NB4 (cell line): ENCODE measurements around the gene SLC25A36.

ENCODE experiments used
- DNase-seq: peaks from one replicate; pipeline ENCODE4 v3.0.0; 2010; ENCODE audit warnings: low read depth
- H3K4me3 ChIP-seq: one replicate; pipeline ENCODE4 v1.5.1; 2011; ENCODE audit warnings: mild to moderate bottlenecking, low read depth, low read length, moderate library complexity
- CTCF ChIP-seq: IDR thresholded peaks from one replicate; pipeline ENCODE4 v1.5.1; 2012; ENCODE audit warnings: low read depth, low read length
- MAX ChIP-seq: IDR thresholded peaks from 2 replicates; pipeline ENCODE4 v1.6.1; 2011; ENCODE audit warnings: low read depth, low read length
- MYC ChIP-seq: IDR thresholded peaks from 2 replicates; pipeline ENCODE4 v1.6.1; 2011; ENCODE audit warnings: low read depth, low read length
- POLR2A ChIP-seq: IDR thresholded peaks from 2 replicates; pipeline ENCODE4 v1.6.1; 2011; ENCODE audit warnings: mild to moderate bottlenecking; ENCODE audit not compliant: insufficient read length; ENCODE audit errors: extremely low read depth

Gene SLC25A36

GRCh38 chr3:140903196-140903595, 38.4 kb upstream of the SLC25A36 start:
- H3K4me3 ChIP-seq = no peak overlapping the region
- TF ChIP-seq CTCF = no peak
- no peak for DNase-seq

GRCh38 chr3:140904521-140904920, 37.1 kb upstream of the SLC25A36 start:
- no peak for DNase-seq
- no peak for TF ChIP-seq MAX
- no peak for TF ChIP-seq CTCF
- TF ChIP-seq POLR2A = no peak
- TF ChIP-seq MYC = no peak
- H3K4me3 ChIP-seq = no peak overlapping the region

DNA sequence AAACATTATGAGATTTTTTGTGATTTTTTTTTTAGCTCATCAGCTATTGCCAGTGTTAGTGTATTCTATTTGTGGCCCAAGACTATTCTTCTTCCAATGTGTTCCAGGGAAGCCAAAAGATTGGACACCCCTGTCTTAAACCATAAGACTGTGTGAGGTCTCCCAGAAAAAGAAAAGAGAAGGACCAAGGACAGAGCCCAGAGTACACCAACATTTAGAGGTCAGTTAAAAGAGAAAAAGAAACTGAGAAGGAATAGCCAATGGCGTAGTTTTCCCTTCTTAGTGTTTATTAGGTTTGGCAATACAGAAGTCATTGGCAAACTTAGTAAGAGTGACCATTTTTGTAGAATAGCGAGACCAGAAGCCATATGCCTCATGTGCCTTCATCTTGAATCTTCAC, 36.1 kb upstream of the SLC25A36 start:
- no peak overlapping the region for H3K4me3 ChIP-seq
- DNase-seq = no peak
- TF ChIP-seq POLR2A (no peak), MYC (no peak), CTCF (no peak), MAX (no peak)

GRCh38 chr3:140906785-140907184, 34.9 kb upstream of the SLC25A36 start:
- no peak for DNase-seq
- H3K4me3 ChIP-seq = no peak overlapping the region
- TF ChIP-seq MYC = no peak
- TF ChIP-seq CTCF = no peak
- TF ChIP-seq POLR2A = no peak
- TF ChIP-seq MAX = no peak

GRCh38 chr3:140910860-140911259, 30.8 kb upstream of the SLC25A36 start:
- TF ChIP-seq MYC = no peak
- TF ChIP-seq CTCF = no peak
- no peak overlapping the region for H3K4me3 ChIP-seq
- no peak for DNase-seq

GRCh38 chr3:140911822-140912221, 29.8 kb upstream of the SLC25A36 start:
- no peak overlapping the region for H3K4me3 ChIP-seq
- TF ChIP-seq MYC = no peak
- no peak for TF ChIP-seq CTCF
- TF ChIP-seq POLR2A = no peak
- TF ChIP-seq MAX = no peak
- DNase-seq = no peak
